A673 (cell line): ENCODE results near the gene ZNF669.

Experiments used
- CTCF ChIP-seq: fragments of 300-800, 200-600 bp; sonication (generic); conservative IDR thresholded peaks from 2 replicates; pipeline ENCODE4 v1.5.1; 2017; ENCODE audit warnings: low read depth, mild to moderate bottlenecking, antibody characterized with exemption, low read length, moderate library complexity, mixed read lengths
- EZH2 ChIP-seq: fragments of 200-600 bp; sonication (generic); IDR thresholded peaks from 2 replicates; pipeline ENCODE4 v1.6.1; 2017; ENCODE audit warnings: borderline replicate concordance, low read depth, mild to moderate bottlenecking, mixed read lengths, antibody characterized with exemption, low read length; ENCODE audit not compliant: poor library complexity, severe bottlenecking

- TF ChIP-seq CTCF, result no peak
- no peak for TF ChIP-seq EZH2
Measured at GRCh38 chr1:247147781-247148180, 43.6 kb upstream of the ZNF669 start.
